K562 treated with DMSO at 1 percent for 12 hours (cell line): ENCODE results near the gene GSPT2. TPM values are rescaled to one million over a fixed set of nuclear protein-coding genes. Genes with fewer than 3 reads are reported as not detected.

Experiments
- total RNA-seq: library from RNA; unstranded; fragments of 300-600 nt; gene quantifications from 2 replicates; pipeline ENCODE4 v1.2.3, GENCODE V29; 2022; ENCODE audit not compliant: insufficient read depth

The GSPT2 gene
- total RNA-seq, result 1.5 and 6.6 TPM in 2 replicates

GRCh38 chrX:51743179-51743957, at the start of gene GSPT2:
Gene GSPT2 (plus strand): TSS chrX:51743442. CDS start chrX:51743627, 185 bp downstream.

GRCh38 chrX:51710277-51711164, 32.7 kb upstream of the GSPT2 start, which contains the start of gene CENPVL1:
Gene CENPVL1 (plus strand): TSS chrX:51710512. CDS start chrX:51710512, 0 bp downstream.

Other genes with a start within 250 kb of the GSPT2 start
- gene NUDT11, start 246.8 kb upstream of the GSPT2 start, total RNA-seq, result not detected in 2 replicates
- gene CENPVL3, start 124.5 kb upstream of the GSPT2 start, total RNA-seq, result not detected in 2 replicates
- not detected in 2 replicates for gene CENPVL2, start 60.6 kb upstream of the GSPT2 start, total RNA-seq
- not detected in 2 replicates for gene CENPVL1, start 32.9 kb upstream of the GSPT2 start, total RNA-seq
- 13.0 and 22.1 TPM in 2 replicates for gene MAGED1, start 150.2 kb downstream of the GSPT2 start, total RNA-seq